Keratinocyte (primary cell): Measurements from ENCODE around the gene CCDC15.
"Not testable (repeated sequence)": the region's sequence is repeated elsewhere in the genome, so short reads cannot be mapped to it uniquely, and the experiment has no call there.

Source experiments
- CTCF ChIP-seq, 3 experiments: IDR thresholded peaks in 1 of 3; conservative IDR thresholded peaks in 1 of 3; optimal IDR thresholded peaks in 1 of 3; 2 replicates in 2 of 3; 3 replicates in 1 of 3; pipeline versions ENCODE3 to v1.5.1; 2011; ENCODE audit warnings: low read length in 3 of 3, mild to moderate bottlenecking in 3 of 3, moderate library complexity in 2 of 3, control low read depth in 1 of 3, inconsistent platforms in 1 of 3; ENCODE audit not compliant: insufficient read depth in 2 of 3; ENCODE audit errors: extremely low read depth in 1 of 3
- EZH2 ChIP-seq: IDR thresholded peaks from one replicate; pipeline ENCODE4 v1.6.1; 2012; ENCODE audit warnings: inconsistent platforms, mild to moderate bottlenecking, low read length, moderate library complexity

DNA sequence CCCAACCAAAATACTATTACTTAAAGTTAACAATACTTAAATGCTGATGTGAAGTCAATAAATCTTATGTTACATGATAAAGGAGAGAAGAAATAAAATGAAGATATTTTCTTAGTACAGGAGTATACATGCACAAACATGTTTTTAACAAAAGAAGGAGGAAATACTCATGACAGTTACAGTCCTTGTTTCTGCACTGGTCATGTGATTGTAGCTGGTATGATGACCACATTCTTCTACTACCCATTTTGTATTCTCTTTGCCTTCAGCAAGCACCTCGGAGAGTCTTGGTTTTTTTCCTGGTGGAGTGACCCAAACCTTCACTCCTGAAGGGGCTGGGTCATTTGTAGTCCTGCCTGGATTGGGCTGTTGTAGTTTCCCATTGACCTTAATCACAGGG is 75.4 kb downstream of the CCDC15 start:
- not testable (repeated sequence) for TF ChIP-seq CTCF (optimal IDR thresholded peaks at IDR 0.05 in 1 of 3, IDR thresholded peaks at IDR 0.05 in 1 of 3, conservative IDR thresholded peaks at IDR 0.05 in 1 of 3; ENCODE audit: extremely low read depth in 1 of 3, insufficient read depth in 2 of 3, low read length in 3 of 3); EZH2
